Measurements from ENCODE around the gene SLC6A7.

DNA sequence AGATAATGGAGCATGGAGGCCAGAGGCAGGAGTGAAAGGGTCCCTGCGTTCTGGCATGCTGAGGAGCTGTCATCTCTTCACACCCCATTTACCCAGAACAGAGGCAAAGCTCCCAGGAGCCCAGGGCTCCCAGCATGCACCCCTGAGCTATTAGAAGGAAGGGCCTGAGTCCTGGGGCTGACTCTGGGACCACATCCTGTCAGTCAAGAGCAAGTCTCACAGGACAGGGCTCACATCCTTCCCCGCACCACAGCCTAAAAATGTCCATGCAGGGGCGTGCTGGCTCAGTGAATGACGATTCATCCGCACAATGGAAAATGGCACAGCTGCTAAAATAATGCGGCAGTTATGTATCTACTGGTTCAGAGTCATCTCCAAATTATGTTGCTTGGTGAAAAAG, 68.3 kb downstream of the SLC6A7 start:
- TF ChIP-seq, protein P1, sequence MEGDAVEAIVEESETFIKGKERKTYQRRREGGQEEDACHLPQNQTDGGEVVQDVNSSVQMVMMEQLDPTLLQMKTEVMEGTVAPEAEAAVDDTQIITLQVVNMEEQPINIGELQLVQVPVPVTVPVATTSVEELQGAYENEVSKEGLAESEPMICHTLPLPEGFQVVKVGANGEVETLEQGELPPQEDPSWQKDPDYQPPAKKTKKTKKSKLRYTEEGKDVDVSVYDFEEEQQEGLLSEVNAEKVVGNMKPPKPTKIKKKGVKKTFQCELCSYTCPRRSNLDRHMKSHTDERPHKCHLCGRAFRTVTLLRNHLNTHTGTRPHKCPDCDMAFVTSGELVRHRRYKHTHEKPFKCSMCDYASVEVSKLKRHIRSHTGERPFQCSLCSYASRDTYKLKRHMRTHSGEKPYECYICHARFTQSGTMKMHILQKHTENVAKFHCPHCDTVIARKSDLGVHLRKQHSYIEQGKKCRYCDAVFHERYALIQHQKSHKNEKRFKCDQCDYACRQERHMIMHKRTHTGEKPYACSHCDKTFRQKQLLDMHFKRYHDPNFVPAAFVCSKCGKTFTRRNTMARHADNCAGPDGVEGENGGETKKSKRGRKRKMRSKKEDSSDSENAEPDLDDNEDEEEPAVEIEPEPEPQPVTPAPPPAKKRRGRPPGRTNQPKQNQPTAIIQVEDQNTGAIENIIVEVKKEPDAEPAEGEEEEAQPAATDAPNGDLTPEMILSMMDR (conservative IDR thresholded peaks at IDR 0.05; ENCODE audit: low read depth, low read length) = no peak
- no peak for TF ChIP-seq EZH2 (IDR thresholded peaks at IDR 0.05; ENCODE audit: borderline replicate concordance, low read depth, low read length, poor library complexity, severe bottlenecking)
